GM19351 (cell line): ENCODE measurements around the gene GATAD2B.

Source experiments
- ATAC-seq: cut with Tn5 transposase; IDR thresholded peaks from one replicate; pipeline ENCODE4 v1.9.1; 2021; ENCODE audit warnings: mild to moderate bottlenecking, moderate library complexity; ENCODE audit not compliant: unreplicated experiment

The GATAD2B gene

DNA sequence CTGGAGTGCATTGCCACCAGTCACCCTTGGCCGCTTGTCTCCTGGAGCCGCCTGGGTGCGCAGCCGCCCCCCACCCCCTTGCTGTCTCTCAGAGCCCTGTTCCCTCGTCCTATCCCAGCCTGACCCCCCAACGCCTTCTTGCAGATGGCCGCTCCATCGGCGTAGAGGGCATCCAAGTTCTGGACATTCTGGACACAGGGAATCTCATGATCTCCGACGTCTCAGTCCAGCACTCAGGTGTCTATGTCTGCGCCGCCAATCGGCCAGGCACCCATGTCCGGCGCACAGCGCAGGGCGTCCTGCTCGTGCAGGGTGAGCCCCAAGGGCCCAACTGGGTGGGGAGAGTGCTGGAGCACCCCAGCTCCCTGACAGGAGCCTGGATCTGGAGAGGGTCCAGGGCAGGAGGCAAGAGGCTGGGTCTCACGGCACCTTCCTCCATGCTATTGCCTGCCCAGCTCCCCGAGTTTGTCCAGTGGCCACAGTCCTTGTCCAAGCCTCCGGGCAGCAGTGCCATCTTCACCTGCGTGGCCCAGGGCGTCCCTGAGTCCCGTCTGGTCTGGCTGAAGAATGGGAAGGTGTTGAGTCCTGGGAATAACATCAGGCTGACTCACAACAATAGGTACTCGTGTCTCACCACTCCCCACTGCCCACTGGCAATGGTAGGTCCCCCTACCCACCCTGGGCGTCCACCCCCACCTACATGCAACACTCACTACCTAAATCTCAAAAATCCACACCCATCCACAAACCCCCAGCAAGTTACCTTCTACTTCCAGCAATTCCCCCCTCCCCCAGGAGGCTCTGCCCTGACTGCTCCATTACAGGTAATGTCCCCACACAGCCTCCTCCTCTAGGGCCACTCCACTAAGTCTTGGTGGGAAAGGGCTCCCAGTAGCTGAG lies 123.0 kb downstream of the GATAD2B start:
- ATAC-seq, result no peak

DNA sequence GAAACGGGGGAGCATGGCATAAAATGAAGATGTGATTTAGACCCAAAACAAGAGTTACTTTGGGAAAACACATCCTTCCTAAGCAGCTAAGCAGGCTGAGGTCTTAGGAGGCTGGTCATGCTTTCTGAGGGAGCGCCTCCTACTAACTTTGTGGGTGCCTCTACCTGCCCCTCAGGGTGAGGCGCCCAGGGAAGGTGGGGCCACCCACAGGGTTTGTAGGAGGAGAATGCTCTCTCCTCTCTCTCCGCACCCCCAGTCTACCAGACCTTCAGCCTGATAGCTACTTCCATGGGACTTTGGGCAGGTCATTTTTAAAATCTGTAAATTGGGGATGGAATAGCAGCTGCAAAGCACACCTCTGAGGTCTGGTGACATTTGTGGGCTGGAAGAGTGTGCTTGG lies 123.8 kb downstream of the GATAD2B start:
- no peak for ATAC-seq

DNA sequence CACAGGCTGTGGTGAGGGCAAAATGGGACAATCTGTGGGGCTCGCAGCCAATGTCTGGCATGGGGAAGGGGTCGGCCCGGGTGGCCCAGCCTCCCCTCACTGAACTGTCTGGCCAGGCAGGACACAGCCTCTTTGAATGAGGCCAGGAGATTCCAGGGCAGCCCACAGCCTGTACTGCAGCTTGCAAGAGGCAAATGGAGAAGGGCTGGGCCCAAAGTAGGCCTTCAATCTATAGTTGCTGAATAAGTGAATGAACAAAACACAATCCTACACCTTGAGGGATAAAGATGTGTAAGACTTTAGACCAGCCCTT lies 124.3 kb downstream of the GATAD2B start:
- no peak for ATAC-seq

DNA sequence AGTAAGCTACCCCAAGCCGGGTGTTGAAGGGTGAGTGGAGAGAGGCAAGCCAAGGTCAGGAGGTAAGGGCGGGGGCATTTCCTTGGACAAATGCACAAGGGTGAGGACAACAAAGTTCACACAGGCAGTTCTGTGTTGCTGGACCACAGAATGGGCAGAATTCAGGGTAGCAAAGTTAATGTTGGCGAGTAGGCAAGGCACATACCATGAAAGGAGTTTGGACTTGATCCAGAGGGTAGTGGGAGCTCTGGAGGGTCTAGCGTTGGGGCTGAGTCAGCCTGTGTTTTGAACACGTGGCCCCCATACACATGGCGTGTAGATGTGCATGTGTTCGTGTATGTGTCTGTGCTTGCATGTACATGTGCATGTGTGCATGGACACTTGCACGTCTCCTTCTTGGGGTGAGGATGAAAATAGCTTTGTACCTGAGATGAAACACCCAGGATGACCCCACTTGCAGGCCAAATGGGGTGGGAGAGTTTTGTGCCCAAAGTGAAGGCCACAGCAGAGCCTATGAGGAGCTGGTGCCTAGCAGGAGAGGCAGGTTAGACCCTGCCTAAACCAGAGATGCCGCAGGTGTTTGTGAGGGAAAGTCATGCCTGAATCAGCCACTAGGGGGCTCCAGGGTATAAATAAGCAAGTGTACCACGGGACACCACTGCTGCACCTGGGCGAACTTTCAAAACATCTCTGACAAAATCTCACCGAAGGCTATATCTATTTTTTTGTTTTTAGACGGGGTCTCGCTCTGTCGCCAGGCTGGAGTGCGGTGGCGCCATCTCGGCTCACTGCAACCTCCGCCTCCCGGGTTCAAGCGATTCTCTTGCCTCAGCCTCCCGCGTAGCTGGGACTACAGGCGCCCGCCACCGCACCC lies 125.7 kb downstream of the GATAD2B start:
- ATAC-seq, result peak; percentile 49

DNA sequence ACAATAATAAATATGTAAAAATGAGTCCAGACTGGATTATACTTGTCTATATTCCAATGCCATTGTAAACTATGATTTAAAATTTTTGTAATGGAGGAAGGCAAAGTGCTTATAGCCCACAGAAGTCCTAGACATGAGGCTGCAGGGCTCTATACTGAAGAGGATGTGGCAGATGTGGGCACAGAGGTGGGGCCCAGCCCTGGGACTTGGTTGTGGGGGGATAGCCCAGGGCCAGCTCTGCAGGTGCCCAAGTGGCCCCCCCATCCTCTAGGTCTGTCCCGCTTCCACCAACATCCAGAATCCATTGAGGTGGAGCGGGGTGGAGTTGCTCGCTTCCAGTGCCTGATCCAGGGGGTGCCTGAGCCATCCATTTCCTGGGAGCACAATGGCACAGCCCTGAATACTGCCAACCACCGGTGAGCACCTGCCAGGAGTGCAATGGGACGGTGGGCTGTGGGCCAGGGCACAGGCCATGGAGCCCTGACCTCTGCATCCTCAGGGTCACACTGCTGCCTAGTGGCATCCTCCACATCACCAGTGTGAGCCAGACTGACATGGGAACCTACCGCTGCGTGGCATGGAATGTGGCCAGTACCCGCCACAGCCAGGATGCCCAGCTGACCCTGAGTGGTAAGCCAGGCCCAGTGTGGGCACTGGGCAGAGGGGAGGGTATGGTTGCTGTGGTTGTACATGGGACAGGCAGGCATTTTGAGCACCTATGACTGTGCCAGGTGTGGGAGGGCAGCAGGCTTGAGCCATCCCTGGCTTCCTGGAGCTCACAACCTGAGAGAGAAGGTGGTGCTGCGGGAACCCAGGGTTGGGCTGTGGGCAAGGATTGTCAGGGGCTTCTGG lies 126.6 kb downstream of the GATAD2B start:
- ATAC-seq, result no peak

DNA sequence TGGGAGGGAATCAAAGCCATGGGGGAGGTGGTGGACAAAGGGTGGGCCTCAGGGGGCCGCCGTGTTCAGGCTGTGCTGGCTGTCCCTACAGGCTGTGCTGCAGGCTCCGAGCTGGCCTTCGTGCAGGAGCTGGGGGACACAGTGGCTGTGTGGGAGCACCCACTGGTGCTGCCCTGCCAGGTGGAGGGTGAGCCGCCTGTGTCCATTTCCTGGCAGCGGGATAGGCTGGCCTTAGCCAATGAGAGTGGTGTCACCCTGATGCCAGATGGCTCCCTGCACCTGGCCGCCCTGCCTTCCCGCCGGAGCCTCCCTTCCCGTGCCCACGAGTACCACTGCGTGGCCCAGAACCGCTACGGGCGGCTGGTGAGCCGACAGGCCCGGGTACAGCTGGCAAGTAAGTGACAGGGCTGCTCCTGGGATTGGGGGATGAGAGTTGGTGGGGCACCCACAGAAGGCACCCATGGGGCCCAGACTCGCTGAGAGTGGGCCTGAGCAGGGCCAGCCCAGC lies 127.4 kb downstream of the GATAD2B start:
- ATAC-seq, result no peak

DNA sequence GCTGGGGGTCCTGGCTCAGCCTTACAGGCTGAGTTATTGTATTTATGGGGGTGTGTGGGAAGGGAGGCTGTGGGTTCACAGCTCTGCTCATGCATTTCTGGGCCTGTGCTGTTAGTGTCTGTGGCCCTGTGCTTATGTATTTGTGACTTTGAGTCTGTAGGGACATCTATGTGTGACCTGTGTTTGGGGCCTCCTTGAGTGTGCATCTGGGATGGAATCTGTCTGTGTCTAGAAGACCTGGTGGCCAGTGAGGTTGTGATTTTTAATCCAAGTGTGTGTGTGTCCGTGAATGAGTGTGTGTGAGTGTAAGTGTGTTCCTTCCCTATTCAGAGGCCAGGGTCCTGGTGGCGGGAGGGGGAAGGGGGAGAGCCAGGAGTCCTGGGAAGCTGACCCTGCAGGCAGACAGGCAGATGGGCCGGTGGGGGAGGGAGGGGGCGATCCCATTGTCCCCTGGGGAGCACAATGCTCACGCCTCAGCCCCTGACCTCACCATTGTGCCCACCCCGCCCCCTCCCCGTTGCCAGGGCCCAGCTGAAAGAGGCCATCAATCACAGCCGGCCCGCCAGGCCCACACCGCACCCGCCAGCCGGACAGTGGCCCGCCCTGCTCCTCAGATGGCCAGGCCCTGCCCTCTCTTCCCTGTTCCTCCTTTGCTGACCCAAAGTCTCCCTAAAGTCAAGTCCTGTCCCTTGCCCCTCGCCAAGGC lies 128.0 kb downstream of the GATAD2B start:
- ATAC-seq, result no peak

DNA sequence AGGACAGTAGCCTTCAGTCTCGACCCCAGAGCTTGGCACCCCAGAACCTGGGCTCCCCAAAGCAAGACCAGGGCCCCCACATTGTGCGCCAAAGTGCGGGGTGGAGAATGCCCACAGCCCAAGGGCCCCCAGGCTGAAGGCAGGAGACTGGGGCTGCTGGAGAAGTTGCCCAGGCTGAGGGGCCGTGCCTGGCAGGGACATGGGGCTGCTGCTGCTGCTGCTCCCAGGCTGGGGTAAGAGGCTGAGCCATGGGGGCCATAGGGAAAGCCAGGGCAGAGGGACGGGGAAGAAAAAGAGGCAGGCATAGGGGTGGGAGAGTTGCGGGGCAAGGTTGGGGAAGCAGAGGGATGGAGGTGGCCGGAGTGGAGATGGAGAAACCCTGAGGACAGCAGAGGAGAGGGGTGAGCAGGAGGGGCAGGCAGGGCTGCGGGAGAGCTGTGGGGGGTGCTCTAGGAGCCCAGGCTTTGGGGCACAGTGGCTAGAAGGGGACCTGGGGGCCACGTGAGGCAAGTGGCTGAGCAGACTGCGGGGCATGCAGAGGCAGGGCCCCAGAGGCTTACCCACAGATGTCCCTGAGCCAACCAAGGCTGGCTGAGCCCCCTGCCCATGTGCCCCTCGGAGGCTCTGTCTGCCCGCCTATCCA lies 128.7 kb downstream of the GATAD2B start:
- no peak for ATAC-seq

DNA sequence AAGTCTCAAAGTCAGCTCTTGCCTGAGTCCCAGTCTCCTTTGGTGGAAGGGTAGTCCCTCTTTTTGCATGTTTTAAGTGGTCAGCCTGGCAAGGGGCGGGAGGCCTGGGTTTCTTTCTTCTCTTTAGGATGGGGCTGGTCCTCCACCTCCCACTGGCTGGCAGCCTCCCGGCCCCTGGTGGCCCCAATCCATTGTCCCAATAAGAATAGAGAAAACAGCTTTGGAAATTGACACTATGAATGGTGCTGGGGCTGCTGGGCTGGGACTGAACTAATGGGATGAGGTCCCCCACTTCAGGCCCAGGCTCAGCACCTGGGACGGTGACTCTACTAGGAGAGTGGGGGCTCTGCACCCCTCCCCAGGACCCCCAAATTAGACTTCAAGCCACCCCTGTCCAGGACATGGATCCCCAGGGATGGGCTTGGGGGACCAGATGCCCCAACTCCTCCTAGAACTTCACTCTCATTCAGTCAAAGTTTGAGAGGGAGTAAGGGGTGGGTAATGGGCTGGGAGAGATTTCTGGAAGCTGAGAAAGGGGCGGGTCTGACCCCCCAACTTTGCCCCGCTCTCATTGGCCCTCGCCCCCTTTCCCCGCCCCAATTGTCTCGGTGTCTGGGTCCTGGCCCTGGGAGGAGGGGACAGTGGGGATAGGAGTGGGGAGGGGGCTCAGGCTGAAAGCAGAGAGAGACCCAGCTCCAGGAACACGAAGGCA lies 129.4 kb downstream of the GATAD2B start:
- no peak for ATAC-seq

DNA sequence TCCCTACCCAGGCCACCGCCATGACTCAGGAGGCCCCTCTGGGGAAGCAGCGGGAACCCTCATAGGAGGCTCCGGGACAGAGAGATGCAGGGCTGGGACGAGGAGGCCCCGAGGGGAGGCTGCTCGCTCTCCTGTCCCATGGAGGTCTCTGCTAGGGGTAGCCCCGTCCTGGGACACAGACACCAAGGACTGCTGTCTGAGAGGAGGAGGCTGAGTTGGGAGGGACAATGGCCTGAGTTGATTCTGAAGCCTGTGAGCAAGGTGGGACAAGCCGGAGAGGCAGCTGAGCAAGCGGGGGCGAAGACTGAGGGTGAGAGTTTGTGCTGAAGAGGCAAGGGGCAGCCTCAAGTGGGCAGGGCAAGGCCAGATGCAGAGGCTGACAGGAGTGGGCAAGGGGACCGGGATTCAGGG lies 130.1 kb downstream of the GATAD2B start:
- no peak for ATAC-seq

DNA sequence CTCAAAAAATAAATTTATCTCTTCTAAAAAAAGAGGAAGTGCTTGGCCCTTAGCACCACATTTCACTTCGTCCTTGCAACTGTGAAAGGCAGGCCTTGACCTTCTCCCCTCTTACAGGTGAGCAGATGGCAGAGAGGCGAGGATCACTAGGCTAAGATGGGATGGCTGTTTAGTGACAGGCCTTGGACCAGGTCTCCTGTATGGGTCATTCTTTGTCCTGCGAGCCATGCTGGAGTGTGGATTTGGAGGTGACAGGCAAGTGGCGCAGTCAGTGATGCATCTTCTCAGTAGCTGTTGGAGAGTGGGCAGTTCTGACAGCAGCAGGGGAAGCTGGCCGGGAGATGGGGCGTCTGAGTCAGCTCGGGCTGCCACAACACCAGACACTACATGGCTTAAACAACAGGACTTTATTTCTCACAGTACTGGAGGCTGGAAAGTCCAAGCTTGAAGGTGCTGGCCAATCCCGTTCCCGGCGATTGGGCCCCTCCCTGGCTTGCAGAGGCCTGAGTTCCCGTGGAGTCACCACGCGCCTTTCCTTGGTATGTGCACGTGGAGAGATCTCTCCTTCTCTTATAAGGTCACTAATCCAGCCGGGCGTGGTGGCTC lies 131.0 kb downstream of the GATAD2B start:
- ATAC-seq, result peak; percentile 24

DNA sequence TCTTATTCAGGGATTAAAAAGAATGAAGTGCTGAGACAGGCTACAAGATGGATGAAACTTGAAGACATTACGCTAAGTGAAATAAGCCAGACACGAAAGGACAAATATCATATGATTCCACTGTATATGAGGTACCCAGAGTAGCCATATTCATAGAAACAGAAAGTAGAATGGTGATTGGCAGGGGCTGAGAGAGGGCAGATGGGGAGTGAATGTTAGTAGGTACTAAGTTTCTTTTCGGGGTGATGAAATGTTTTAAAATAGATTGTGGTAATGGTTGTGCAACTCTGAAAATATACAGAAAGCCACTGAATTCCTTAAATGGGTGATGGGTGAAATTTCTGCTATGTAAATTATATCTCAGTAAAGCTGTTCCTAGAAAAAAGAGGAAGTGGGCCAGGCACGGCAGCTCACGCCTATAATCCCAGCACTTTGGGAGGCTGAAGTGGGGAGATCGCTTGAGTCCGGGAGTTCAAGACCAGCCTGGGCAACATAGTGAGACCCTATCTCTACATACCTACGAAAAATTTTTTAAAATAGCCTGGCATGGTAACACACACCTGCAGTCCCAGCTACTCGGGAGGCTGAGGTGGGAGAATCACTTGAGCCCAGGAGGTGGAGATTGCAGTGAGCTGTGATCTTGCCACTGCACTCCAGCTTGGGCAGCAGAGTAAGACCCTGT lies 131.7 kb downstream of the GATAD2B start:
- ATAC-seq, result peak; percentile 96

DNA sequence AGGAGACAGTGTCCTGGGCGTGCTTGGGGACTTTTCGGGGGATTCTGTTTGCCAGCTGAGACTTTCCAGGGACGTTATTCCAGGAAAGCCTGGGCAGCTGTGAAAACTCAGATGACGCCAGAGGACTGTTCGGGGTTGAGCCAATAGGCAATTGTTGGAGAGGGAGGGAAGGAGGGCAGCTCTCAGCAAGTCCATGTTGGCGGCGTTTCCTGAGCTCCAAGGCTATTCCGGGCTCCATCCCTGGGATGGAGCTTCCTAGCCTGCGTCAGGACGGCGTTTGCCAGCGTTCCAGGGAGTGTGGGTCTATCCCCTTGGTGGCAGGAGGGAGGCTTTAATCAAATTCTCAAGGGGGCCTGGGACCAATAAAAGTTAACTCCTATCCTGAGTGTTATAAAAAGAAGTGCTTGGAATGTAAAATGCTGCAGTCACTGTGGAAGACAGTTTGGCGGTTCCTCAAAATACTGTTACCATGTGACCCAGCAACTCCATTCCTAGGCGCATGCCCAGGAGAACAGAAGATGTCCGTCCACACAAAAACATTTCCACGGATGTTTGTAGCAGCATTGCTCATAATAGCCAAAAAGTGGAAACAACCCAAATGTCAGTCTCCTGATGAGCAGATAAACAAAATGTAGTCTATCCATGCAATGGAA lies 132.3 kb downstream of the GATAD2B start:
- no peak for ATAC-seq

DNA sequence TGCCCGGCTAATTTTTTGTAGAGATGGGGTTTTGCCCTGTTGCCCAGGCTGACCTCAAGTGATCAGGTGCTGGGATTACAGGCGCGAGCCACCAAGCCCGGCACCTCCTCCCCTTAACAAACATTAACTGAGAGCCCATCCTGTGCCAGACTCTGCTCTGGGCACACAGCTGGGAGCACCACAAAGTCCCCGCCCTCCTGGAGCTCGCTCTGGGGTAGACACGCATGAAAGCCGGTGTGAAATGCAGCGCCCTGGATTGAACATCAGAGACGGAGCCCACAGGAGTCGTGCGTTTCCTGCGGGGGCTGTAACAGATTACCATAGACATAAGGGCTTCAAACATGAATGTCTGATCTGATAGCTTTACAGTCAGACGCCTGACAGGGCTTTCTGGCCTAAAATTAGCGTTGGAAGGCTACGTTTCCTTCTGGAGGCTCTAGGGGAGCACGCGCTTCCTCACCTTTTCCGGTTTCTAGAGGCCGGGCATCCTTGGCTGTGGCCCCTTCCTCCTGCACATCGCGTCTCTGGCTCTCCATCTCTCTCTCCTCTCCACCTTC lies 133.2 kb downstream of the GATAD2B start:
- no peak for ATAC-seq

DNA sequence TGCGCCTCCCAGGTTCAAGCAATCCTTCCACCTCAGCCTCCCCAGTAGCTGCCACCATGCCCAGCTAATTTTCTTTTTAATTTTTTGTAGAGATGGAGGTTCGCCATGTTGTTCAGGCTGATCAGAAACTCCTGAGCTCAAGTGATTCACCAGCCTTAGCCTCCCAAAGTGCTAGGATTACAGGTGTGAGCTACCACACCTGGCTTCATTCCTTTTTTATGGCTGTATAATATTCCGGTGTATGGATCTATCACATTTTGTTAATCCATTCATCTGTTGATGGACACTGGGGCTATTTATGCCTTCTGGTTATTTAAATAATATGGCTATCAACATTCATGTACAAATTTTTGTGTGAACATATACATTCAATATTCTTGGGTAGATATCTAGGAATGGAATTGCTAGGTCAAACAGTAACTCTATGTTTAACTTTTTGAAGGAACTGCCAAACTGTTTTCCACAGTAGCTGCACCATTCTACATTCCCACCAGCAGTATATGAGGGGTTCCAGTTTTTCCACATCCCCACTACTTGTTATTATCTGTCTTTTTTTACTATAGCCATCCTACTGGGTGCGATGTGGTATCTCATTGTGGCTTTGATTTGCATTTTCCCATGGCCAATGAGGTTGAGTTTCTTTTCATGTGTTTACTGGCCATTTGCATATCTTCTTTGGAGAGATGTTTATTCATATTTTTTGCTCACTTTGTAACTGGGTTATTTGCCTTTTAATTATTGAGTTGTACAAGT lies 136.6 kb downstream of the GATAD2B start:
- no peak for ATAC-seq
